Muscle of arm (tissue), 12 donors: ENCODE data around the gene HOXA10. TPM values are rescaled to one million over a fixed set of nuclear protein-coding genes. Genes with fewer than 3 reads are reported as not detected.

Experiments used
- DNase-seq: peaks from one replicate; pipeline ENCODE4 v3.0.0-alpha.2; 2013
- polyA plus RNA-seq, 12 donors: library from polyadenylated mRNA; unstranded; fragments of 120-200 nt; gene quantifications; one replicate each; pipeline ENCODE4 v1.2.1, GENCODE V29; 2013; ENCODE audit not compliant: insufficient read length in 12 of 12

The HOXA10 gene
- polyA plus RNA-seq, 12 donors, result 19.4 to 41.0 (median 28.5) TPM; not detected in 1

DNA sequence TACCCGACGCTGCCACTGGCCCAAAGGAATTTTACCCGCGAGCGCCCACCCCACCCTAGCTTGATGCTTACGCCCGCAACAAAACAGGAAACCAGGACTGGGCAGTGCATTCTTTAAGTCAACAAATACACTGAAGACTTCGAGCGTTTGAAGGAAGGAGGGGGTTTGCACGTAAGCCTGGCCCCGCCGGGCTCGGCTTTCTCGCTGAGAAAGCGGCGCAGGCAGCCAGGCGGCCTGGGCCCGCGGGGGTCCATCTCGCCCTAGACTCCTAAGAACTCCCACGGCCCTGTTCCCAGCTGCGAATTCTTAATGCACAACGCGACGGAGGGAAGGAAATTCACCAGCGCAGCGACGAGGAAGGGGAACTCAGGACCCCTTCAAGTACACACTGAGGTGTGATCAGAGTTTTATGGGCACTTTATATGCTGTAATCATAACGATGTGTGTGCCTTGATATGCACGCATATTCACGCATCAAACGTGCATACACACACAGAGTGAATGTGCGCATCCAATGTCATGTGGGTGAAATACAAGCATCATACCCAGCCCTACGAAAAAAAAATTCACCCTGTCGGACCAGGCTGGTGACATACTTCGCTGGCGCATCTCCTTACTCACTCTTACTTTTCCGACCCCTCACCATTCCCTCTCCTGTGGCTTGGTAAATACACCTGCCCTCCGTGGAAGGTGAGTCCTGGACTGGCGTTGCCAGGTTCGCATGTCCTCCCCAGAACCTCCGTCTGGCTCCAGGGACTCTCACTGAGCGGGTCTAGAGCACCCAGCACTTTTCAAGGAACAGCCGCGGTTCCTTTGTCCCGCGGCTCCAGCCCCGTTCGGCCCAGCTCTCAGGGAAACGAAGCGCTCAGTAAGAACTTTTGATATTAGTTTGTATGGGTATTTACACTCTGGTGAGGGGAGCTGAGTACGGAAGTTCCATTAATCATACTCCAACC lies 31.5 kb upstream of the HOXA10 start:
- no peak for DNase-seq

DNA sequence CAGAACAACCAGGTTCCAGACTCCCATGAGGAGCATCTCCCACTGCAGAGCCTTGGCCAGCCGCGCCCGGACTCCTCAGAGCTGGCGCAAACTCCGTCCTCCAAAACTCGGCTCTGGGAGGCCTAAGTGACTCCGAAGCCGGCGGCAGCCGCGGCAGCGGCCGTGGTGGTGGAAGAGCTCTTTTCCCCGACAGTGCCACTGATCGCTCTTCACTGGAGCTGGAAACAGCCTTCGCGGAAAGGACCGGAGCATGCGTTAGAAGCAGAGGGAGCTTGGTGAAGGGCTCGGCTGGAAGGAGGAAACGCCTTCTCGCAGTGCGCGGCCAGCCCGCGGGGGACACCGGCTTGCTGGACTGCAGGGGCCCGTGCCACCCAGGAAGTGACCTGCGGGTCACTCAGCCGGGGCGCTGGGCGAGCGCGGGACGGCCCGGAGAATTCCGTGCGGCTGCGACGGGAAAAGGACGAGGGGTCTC lies 30.8 kb upstream of the HOXA10 start:
- DNase-seq, result no peak

DNA sequence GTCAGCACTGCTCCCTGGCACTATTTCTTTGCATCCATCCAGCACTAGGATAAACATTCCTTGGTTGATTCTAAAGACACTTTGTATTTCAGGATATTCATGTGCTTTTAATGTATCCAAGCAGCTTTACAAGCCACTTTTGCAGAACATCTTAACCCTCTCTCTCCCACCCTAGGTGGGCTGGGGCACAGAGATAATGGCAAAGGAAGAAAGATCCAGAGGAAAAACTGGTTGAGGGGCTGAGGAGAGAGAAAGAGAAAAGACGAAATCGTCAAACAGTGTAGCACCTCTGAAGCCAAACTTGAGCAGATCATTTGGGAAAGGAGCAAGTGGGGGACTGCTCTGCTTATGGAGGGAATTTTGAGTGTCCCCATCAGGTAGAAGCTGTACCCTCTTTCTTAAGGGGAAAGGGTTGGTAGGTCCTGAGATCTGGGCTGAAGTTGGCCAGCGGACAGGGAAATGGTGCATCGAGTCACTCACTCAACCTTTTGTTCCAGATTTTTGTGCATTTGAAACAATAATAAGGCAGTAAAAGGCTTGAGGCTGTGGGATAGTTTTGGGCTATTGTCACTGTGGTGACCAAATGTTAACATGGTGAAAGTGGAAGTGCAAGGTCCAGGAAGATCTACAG lies 30.0 kb upstream of the HOXA10 start:
- no peak for DNase-seq

DNA sequence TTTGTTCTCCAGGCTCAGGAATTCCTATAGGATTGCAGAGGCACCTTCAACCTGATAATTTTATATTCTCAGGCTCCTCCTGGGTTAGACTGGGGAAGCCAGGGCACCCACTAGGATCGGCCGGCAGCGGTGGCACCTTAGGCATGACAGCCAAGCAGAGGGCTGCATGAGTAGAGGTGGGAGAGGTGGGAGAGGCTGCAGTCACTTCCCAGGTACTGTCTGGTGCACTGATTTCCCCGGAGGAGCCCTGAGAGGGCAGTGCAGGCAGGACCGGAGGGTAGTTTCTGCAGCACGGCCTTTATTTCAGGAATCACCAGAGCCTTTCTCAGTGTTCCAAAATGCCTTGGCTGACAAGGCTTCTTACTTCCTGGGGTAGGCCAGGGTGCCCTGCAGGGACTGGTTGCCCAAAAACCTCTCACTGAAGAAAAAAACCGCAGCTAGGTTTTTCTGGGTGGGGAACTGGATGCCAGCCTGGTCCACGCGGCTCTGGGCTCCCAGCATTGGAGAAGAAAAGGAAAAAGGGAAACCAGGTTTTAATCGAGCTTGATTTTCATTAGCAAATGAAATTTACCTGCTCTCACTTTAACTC lies 29.3 kb upstream of the HOXA10 start:
- no peak for DNase-seq

DNA sequence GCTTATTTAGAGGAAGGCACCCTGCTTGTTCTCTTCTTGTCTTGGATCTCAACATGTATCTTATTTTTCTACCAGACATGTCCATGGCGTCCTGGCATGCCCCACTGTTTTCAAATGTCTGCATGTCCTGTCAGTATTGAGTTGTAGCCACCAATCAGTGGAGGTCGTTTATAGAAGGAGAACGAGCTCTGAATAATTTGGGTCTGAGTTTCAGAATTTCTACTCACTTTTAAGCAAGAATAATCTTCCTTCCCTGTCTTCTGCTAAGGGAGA lies 28.7 kb upstream of the HOXA10 start:
- no peak for DNase-seq

DNA sequence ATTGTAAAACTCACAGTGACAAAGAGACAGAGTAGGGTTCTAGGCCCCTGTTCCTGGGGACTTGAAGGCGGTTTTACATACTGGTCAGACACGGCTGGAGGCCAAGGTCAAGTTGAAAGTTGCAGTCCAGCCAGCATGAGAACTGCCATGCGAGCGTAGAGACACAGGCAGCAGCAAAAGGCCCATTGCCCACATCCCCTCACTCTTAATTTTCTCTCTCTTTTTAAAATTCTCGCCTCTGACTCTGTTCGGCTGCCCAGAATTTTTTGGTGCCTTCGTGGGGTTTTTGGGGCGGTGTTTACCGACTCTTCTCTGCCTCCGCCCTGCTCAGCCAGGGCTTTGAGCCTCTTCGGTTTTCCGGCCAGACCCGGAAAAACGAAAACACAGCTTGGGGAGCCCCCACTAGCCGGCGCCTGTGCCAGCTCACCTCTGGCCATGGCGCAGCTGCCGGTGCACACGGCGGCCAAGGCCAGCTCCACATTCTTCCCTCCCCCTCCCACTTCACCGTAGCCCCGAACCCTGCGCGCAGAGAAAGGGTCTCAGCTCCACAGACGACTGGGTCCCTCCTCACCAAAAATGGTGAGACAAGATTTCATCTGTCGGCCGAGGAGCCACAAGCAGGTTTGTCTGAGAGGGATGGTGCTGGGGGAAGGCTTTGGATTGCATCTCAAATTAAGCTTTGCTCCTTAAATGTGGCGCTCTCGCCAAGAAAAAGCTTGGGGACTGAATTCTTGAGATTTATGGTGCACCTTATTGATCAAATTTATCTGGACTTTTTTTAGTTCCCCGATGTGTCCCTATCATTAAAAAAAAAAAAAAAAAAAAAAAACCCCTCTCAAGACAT lies 28.1 kb upstream of the HOXA10 start:
- DNase-seq, result no peak

DNA sequence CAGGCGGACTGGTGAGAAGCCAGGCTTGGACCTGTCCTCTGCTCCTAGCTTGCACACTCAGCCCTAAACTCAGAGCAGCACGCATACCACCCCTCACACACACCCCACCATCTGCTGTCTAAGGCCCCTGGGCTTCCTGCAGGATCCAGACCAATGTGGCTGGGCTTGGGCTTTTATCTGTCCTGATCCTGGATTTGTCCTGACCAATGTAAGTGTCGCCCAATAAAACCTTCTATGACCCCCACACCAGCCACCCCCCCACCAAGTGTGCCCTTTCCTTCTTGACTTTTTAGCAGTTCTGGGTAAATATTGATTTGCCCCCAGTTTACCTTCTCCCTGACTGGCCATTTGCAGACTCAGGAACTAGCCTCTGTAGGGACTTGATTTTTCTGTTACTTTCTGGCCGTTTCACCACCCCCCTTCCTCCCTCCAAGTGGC lies 27.5 kb upstream of the HOXA10 start:
- no peak for DNase-seq

DNA sequence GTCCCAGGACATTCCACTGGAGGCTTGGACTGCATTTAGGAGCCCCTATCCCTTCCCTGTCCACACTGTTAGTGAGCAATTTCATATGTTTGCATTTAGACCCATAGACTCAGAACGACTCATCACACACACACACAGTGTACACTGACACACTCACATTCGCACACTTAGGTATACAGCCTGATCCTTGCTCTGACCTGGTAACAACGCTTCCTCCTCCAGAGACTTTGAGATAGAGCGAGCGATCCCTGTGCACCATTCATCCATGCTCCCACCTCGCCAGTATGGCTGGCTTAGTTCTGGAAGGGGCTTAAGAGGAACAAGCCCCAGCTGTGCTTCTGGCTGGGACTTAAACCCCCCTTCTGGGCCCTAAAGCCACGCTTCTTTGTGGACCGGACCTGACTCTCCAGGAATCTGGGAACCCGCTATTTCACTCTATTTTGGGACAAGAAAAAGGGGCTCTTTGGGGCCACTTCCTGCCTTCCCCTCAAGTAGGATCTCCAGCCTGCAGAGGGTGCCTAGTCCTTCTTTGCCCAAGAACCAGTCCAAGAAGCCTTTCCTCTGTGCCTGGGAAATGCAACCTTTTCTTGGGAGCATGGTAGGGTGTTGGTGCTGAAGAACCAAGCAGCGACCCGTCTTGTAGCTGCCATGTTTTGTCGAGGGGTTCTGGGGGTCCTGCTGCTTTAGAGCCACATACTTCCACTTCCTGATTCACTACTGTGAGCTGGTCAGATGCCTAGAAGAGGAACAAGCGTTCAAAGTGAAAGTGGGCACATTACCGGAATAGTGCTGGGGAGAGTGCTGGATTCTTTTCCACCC lies 26.9 kb upstream of the HOXA10 start:
- no peak for DNase-seq

DNA sequence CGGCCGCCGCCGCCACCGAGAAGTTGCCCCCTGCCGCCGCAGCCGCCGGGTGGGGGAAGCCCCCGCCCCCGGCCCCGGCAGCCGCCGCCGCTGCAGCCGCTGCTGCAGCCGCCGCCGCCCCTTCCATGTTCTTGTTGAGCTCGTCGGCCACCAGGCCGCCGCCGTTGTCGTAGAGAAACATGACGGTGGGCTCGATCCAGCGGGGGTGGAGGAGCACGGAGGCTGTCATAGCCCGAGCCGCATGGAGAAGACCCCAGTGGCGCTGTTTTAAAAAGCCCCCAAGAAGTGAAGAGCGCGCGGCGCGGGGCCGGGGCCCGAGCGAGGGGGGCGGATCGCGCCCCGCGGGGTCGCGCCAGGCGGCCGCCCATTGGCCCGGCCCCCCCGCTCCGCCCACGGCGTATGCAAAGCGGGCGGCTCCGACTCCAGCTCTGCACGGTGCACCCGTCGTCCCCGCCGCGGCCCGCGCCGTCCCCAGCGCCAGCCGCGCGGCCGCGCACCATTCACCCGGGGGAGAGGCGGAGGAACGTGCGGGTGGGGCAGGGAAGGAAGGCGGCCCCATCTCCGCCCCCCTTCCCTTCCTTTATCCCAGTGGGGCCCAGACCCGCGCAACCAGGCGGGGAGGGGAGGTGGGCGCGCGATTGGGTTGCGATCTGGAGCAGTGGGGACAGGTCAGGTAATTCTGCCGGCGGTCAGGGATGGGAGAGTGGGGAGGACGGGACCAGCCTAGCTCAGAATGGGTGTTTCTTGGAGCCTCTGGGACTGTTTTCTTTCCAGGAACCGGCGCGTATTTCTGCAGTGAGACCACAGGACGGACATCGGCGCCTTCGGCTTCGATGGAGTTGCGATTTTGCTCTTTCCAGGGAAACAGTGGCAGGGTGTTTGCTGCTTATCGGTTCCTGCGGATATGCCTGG lies 26.0 kb upstream of the HOXA10 start, which contains the start of gene HOXA13:
Gene HOXA13 (minus strand): TSS at position 243 of the 912 bp plus-strand sequence. CDS start 14 bp downstream, at position 229.
- DNase-seq, result no peak

DNA sequence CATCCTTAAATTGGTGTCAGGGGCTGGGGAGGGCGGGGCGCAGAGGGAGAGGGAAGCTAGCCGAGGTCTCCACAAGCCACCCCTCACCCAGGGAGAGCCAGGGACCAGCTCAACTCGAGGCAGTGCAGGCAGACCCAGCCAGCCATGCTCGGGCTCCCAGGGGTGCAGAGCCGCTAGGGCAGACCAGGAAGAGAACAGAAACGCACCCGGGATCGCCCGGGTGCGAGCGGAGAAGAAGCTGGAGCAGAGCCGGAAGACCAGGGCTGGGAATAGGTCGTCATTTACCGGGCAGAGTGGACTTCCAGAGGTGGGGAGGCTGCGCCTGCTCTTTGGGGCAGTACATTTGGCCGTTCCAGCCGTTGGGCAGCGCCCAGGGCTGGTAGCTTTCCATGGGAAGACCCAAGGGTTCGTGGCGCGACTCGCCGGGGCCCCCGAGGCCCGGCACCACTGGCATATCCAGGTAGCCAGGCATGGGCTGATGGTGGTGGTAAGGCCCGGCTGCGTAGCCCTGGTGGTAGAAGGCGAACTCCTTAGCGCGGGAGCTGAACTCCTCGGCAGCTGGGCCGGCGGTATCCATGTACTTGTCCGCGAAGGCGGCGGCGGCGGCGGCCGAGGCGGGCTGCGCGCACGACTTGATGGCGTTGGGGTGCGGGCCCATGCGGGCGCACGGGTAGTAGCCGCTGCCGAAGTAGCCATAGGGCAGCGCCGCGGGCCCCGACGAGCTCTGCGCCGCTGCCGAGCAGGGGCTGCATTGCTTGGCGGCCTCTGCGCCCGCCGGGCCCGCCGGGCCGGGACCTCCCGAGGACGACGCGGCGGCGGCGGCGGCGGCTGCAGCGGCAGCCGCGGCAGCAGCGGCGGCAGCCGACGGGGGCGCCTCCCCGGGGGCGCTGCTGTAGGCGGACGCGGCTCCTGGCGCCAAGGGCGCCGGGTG lies 25.0 kb upstream of the HOXA10 start:
- DNase-seq, result no peak

DNA sequence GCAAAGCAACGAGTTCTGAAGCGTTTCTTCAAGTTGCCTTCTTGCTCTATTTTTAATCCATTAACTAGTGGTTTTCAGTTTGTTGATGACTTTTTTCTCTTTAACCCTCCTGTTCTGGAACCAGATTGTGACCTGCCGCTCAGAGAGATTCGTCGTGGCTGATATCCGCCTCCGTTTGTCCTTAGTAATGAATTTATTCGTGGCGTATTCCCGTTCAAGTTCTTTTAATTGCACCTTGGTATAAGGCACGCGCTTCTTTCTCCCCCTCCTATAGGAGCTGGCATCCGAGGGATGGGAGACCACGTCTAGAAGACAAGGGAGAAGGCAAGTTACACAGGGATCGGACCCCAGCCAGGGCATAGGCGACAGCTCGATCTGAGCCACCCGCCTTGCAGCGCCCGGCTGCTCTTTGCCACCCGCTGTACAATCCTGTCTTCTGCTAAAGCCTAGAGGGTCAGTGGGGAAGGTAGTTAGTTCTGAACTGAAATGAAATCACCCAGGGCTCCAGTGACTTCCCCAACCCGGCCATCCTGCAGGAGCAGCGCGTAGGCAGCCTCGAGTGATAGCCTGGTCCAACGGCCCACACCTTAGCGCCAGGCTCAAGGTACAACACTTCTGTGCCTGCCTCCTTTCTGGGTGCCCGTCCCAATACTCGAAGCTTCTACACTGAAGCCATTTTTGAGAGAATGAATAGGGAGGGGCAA lies 24.2 kb upstream of the HOXA10 start:
- DNase-seq, result no peak

DNA sequence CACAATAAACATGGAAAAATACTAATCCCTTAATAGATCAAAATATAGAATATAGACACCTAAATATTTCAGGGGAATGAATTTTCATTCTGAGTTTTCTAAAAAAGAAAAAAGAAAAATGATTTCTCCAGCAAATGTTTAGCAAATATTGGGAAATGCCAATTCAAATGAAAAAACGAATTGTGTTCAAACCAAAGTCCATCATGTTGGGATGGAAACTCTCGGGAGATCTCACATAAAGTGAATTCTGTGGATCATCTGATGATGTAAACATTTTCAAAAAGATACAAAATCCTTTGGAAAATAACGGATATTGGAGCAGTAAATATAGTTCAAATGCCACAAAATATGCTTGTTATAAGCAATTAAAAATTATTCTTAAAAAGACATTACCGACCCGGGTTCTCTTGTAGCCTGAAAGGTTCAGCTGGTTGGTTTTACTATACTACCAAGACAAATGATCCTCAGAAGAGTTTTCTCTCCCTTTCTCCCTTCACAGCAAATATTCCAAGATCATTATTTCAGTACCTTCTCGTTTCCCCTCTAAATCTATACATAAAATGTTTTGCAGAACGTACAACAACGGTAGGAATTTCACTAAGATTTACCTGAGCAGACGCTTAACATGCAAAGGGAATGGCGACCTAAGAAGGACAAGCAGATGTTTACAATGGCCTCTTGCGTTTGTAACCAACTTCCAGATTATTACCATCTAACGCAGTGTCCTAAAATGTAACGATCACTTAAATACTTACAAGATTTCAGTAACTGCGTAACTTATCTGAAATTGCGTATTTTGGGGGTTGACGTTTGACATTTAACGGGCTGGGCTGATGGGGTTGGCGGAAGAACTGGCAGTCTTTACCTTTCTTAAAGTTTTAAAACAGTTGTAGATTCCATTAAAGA lies 23.3 kb upstream of the HOXA10 start:
- DNase-seq, result no peak

DNA sequence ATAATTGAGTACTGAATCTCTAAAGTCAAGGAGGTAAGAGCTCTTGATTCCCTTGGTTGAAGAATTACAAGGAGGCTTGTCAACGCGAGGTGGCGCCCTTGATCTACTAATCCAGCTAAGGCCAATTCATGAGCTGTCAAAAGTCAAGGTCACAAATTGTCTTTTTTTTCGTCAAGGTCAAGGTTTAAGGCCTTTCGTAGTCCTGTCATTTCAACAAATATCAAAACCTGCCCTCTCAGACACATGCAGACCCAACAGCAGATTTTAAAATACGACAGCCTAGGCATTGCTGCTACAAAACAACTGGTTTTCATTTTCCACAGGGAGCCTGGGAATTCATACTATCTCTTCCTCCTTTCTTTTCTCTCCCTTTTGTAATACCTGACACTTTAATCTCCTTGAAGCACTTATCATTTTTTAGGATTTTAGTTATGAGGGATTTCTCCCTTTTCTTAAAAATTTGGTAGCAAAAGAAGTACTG lies 22.2 kb upstream of the HOXA10 start:
- DNase-seq, result peak; percentile 86

DNA sequence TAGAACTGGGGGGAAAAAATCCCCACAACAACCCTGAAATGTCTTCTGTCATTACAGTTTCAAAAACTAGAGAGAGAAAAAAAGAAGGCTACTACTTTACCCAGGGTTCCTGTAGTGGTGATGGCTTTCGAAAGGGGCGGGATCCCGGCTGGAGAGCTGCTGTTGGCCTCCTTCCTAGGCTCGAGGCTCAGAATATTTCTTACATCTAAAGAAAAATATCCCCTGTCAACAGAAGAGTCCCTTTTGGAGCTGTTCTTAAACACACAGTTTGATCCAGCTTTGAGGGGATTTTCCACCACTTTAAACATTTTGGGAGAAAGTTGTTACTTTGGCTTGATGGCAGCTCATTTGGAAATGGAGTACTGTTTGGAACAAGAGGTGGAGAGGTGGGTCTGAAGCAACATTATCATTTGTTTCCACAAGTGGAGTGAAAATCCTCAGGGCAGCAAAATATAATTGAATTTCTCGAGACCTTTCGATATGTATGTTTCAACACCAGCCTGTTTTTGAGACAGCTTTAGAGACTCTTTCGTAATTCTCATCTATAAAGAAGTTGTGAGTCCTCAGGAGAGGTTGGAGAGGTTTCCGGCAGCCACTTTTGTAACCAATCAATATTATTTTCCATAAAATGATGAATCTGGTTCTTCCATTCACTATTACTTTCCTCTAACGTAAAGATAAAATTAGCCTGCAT lies 20.7 kb upstream of the HOXA10 start:
- no peak for DNase-seq

DNA sequence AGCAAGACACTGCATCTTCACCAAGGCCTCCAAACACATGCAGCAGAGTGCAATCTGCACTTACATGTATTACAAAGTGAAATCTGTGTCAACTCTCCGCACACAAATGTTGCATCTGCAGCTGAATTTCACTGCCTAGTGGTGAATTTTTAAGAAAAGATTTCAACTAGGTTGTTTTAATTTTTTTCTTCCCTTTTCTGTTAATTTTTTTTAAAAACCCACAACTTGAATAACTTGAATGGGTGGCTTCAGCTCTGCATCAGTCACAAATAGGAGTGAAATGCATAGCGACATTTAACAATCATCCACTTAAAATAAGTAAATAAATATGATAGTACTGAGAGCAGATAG lies 19.9 kb upstream of the HOXA10 start:
- DNase-seq, result no peak

DNA sequence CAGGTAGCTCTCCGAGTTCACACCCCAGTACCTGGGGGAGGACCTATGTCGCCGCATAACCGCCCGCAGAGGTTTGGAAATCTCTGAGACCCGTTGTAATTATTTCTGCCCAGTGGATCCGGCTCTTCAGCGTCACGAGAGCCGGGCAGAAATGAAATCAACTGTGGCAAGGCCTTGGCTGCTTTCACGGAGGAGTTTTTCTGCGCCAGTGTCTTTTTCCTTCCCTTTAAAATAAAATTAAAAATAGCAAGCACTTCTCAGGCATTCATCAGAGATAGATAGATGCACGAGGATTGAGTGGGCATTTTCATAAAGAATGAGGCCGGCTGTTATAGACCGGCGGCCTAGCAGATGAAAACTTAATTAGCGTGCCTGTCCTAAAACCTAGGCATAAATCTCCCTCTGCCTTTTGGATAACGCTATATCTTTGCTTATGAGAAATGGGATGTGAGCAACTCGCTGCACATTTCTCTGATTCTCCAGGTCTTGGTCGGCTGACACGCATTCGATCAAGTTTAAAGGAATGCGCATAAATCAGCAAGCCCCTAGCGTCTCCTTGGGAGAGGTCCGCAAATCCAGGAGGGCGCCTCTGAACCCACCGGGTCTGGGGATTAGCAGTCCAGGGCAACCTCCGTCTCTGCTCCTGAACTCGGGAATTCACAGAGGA lies 19.3 kb upstream of the HOXA10 start:
- DNase-seq, result no peak
